Kidney tubule cell (primary cell): ENCODE data around the gene NEURL1B.
A peak's percentile ranks its signal among the peaks of the same experiment; 100 is the strongest.
"Not testable (repeated sequence)": the region's sequence is repeated elsewhere in the genome, so short reads cannot be mapped to it uniquely, and the experiment has no call there.

Experiments used
- DNase-seq: peaks from one replicate; pipeline ENCODE4 v3.0.0-alpha.2; 2018; ENCODE audit warnings: low spot score

The NEURL1B gene

GRCh38 chr5:172634106-172634899 is 6.8 kb upstream of the NEURL1B start:
- no peak for DNase-seq

GRCh38 chr5:172635038-172635437 is 6.0 kb upstream of the NEURL1B start:
- DNase-seq: no peak

- no peak for DNase-seq
These were observed 4.6 kb upstream of the NEURL1B start for GRCh38 chr5:172636279-172637050.

GRCh38 chr5:172637110-172637580 is 3.9 kb upstream of the NEURL1B start:
- DNase-seq: no peak

GRCh38 chr5:172637740-172638139 is 3.3 kb upstream of the NEURL1B start:
- no peak for DNase-seq

- DNase-seq: no peak
These were observed 2.8 kb upstream of the NEURL1B start for GRCh38 chr5:172638209-172638768.

GRCh38 chr5:172640139-172640538 is 924 bp upstream of the NEURL1B start:
- no peak for DNase-seq

- DNase-seq: no peak
These were observed 442 bp downstream of the NEURL1B start for GRCh38 chr5:172641359-172642050.

GRCh38 chr5:172642051-172642409 is 967 bp downstream of the NEURL1B start:
- no peak for DNase-seq

GRCh38 chr5:172642486-172642885 is 1.4 kb downstream of the NEURL1B start:
- no peak for DNase-seq

GRCh38 chr5:172642926-172643871 is 2.1 kb downstream of the NEURL1B start:
- DNase-seq: no peak

- DNase-seq: no peak
These were observed 3.2 kb downstream of the NEURL1B start for GRCh38 chr5:172644266-172644665.

GRCh38 chr5:172644711-172645110 is 3.6 kb downstream of the NEURL1B start:
- DNase-seq: no peak

- no peak for DNase-seq
These were observed 4.4 kb downstream of the NEURL1B start for GRCh38 chr5:172645271-172646055.

GRCh38 chr5:172646716-172647285 is 5.7 kb downstream of the NEURL1B start:
- no peak for DNase-seq

GRCh38 chr5:172647352-172648012 is 6.4 kb downstream of the NEURL1B start:
- no peak for DNase-seq

GRCh38 chr5:172648013-172648381 is 6.9 kb downstream of the NEURL1B start:
- peak; percentile 89 for DNase-seq

GRCh38 chr5:172648755-172649154 is 7.7 kb downstream of the NEURL1B start:
- no peak for DNase-seq

- not testable (repeated sequence) for DNase-seq
These were observed 15.4 kb downstream of the NEURL1B start for GRCh38 chr5:172656496-172656895.
